HCT116 (cell line): ENCODE data around the gene CRYBG2. TPM values are rescaled to one million over a fixed set of nuclear protein-coding genes. Genes with fewer than 3 reads are reported as not detected.

Experiments used
- ATAC-seq: fragments of 200-7000 bp; cut with Tn5 transposase; 2 replicates; pipeline ENCODE4 v1.9.1; 2020; ENCODE audit warnings: mild to moderate bottlenecking, moderate library complexity
- BruUV-seq: library from RNA; stranded (reverse); fragments of 400-500 nt; replicated peaks from 2 replicates; lab custom pipeline; 2021; lab: Mats Ljungman, UMichigan
- CTCF ChIA-PET: fragments of 300-600 bp; sonication (Branson Sonifier 250); formaldehyde crosslinking; loops from one replicate; lab custom pipeline; 2021; ENCODE audit warnings: antibody characterized with exemption; lab: Charles Lee
- POLR2A ChIA-PET: fragments of 300-600, 350-600 bp; sonication (Branson Sonifier 250); formaldehyde crosslinking; loops from one replicate; lab custom pipeline; 2021; ENCODE audit warnings: antibody characterized with exemption; lab: Charles Lee
- RAD21 ChIA-PET, 2 experiments: fragments of 300-600 bp; sonication (Branson Sonifier 250); formaldehyde crosslinking; loops; one replicate each; lab custom pipeline; 2023; ENCODE audit warnings: low total read pairs in 2 of 2; ENCODE audit not compliant: uncharacterized antibody in 2 of 2, unreplicated experiment in 2 of 2, low non-redundant PET in 1 of 2; lab: Charles Lee
- DNase-seq: peaks from one replicate; pipeline ENCODE4 v3.0.0-alpha.2; 2010; ENCODE audit warnings: low read depth, low spot score
- H2AFZ ChIP-seq: fragments of 200-600 bp; shearing (Covaris generic), sonication (generic); 2 replicates; pipeline ENCODE4 v1.6.1; 2017; ENCODE audit warnings: low read depth, mixed run types, mixed read lengths, antibody characterized with exemption, low read length; ENCODE audit not compliant: poor library complexity, severe bottlenecking
- H3K27ac ChIP-seq: 2 replicates; pipeline ENCODE4 v1.5.1; 2012; ENCODE audit warnings: low read depth, low read length
- H3K27me3 ChIP-seq: fragments of 200-600 bp; sonication (generic); 2 replicates; pipeline ENCODE4 v1.6.1; 2016; ENCODE audit warnings: mixed run types, low read length, mixed read lengths; ENCODE audit not compliant: insufficient read depth
- H3K36me3 ChIP-seq, 2 experiments: fragments of 200-500 bp in 1 of 2; fragments of 200-600 bp in 1 of 2; sonication (Bioruptor generic) in 1 of 2; sonication (generic) in 1 of 2; 2 replicates each; pipeline versions ENCODE4 v1.5.1 to v1.6.1; 2014 to 2016; ENCODE audit warnings: low read length in 2 of 2, inconsistent platforms in 1 of 2, mixed read lengths in 1 of 2, mixed run types in 1 of 2; ENCODE audit not compliant: insufficient read depth in 2 of 2, control insufficient read depth in 1 of 2
- H3K4me1 ChIP-seq, 2 experiments: fragments of 200-600 bp in 1 of 2; sonication (generic) in 1 of 2; 2 replicates each; pipeline versions ENCODE4 v1.5.1 to v1.6.1; 2012 to 2017; ENCODE audit warnings: low read length in 2 of 2, inconsistent platforms in 1 of 2, mild to moderate bottlenecking in 1 of 2, mixed read lengths in 1 of 2, mixed run types in 1 of 2, moderate library complexity in 1 of 2; ENCODE audit not compliant: insufficient read depth in 2 of 2, control insufficient read depth in 1 of 2
- H3K4me2 ChIP-seq: fragments of 200-600 bp; sonication (generic); 2 replicates; pipeline ENCODE4 v1.6.1; 2017; ENCODE audit warnings: mixed run types, low read length, mixed read lengths
- H3K4me3 ChIP-seq, 2 experiments: fragments of 200-600 bp in 1 of 2; sonication (generic) in 1 of 2; replicated peaks in 1 of 2; 2 replicates each; pipeline ENCODE4 v1.5.1; 2011 to 2016; ENCODE audit warnings: low read length in 2 of 2, control low read depth in 1 of 2, low read depth in 1 of 2, mild to moderate bottlenecking in 1 of 2, mixed read lengths in 1 of 2, mixed run types in 1 of 2
- H3K79me2 ChIP-seq: fragments of 200-600 bp; sonication (generic); 2 replicates; pipeline ENCODE4 v1.6.1; 2017; ENCODE audit warnings: mild to moderate bottlenecking, mixed run types, low read length, moderate library complexity, mixed read lengths; ENCODE audit not compliant: insufficient read depth
- H3K9ac ChIP-seq: fragments of 200-600 bp; sonication (generic); 2 replicates; pipeline ENCODE4 v1.6.1; 2016; ENCODE audit warnings: low read length, mixed read lengths
- H3K9me2 ChIP-seq: fragments of 200-600 bp; sonication (generic), shearing (Covaris generic); 2 replicates; pipeline ENCODE4 v1.6.1; 2017; ENCODE audit warnings: mixed run types, mild to moderate bottlenecking, moderate library complexity; ENCODE audit not compliant: insufficient read depth
- H3K9me3 ChIP-seq, 2 experiments: fragments of 200-500 bp in 1 of 2; fragments of 200-600 bp in 1 of 2; sonication (Bioruptor generic) in 1 of 2; sonication (generic) in 1 of 2; 2 replicates each; pipeline ENCODE4 v1.6.1; 2014 to 2017; ENCODE audit warnings: low read length in 2 of 2, mixed read lengths in 2 of 2, inconsistent platforms in 1 of 2, low read depth in 1 of 2, mild to moderate bottlenecking in 1 of 2, mixed run types in 1 of 2, moderate library complexity in 1 of 2; ENCODE audit not compliant: control insufficient read depth in 1 of 2, insufficient read depth in 1 of 2
- H4K20me1 ChIP-seq: fragments of 200-600 bp; sonication (generic), shearing (Covaris generic); 2 replicates; pipeline ENCODE4 v1.6.1; 2017; ENCODE audit warnings: mixed run types, mild to moderate bottlenecking, moderate library complexity; ENCODE audit not compliant: insufficient read depth
- POLR2AphosphoS5 ChIP-seq: IDR thresholded peaks from 2 replicates; pipeline ENCODE4 v1.6.1; 2011; ENCODE audit warnings: mild to moderate bottlenecking, low read depth, low read length, moderate library complexity
- REST ChIP-seq: IDR thresholded peaks from 2 replicates; pipeline ENCODE4 v1.6.1; 2012; ENCODE audit warnings: low read depth
- SP1 ChIP-seq: IDR thresholded peaks from 2 replicates; pipeline ENCODE4 v1.6.1; 2012; ENCODE audit warnings: low read depth
- SRF ChIP-seq: IDR thresholded peaks from 2 replicates; pipeline ENCODE4 v1.6.1; 2012; ENCODE audit warnings: low read depth
- TCF7L2 ChIP-seq: IDR thresholded peaks from 2 replicates; pipeline ENCODE4 v1.7.0; 2011; ENCODE audit warnings: borderline replicate concordance, inconsistent platforms; ENCODE audit not compliant: insufficient read depth, insufficient read length; ENCODE audit errors: extremely low read depth
- ZBTB33 ChIP-seq: IDR thresholded peaks from 2 replicates; pipeline ENCODE4 v1.6.1; 2011; ENCODE audit warnings: mild to moderate bottlenecking, low read length, moderate library complexity; ENCODE audit not compliant: insufficient replicate concordance; ENCODE audit errors: extremely low read depth
- ZNF274 ChIP-seq: fragments of 200-500 bp; sonication (Bioruptor generic); IDR thresholded peaks from 2 replicates; pipeline ENCODE4 v1.6.1; 2014; ENCODE audit warnings: mild to moderate bottlenecking, low read depth, low read length, inconsistent platforms
- intact Hi-C: fragments of 100-400 bp; cut with micrococcal nuclease; formaldehyde crosslinking; loops from 2 replicates; pipeline ENCODE4 v1.10.0; 2022
- total RNA-seq: library from RNA; stranded (reverse); gene quantifications from one replicate; pipeline ENCODE4 v1.2.1, GENCODE V29; 2021; ENCODE audit not compliant: unreplicated experiment

Gene CRYBG2
- total RNA-seq, 1 experiment from 2014 or later, result 10.5 TPM

- Histone ChIP-seq H3K27me3 (no peaks in the 10 kb centered on the region), H4K20me1 (no peaks in the 10 kb centered on the region), H3K4me2 (no peak overlapping the region), H3K27ac (no peak overlapping the region), H2AFZ (no peak overlapping the region), H3K9me2 (no peaks in the 10 kb centered on the region), H3K36me3 (no peaks in the 10 kb centered on the region; a peak in 1 of 4 replicates), H3K4me3 (no peak overlapping the region), H3K9me3 (no peaks in the 10 kb centered on the region), H3K79me2 (no peaks in the 10 kb centered on the region), H3K9ac (no peak overlapping the region), H3K4me1 (peaks cover 22 to 47% of the 10 kb centered on the region in 2 experiments)
- BruUV-seq, result no TSS peak
- ChIA-PET POLR2A (no interaction called here), CTCF (interaction anchor here (2.3 to 3.8 kb wide), 3 partner anchors 11 to 130 kb away, joined by 7 to 50 read pairs (median 47); no protein-coding TSS in a partner anchor), RAD21 (no interaction called here)
- intact Hi-C loops, result no loop called here
- no peak for ATAC-seq
- no peak for TF ChIP-seq SP1
- no peak for TF ChIP-seq TCF7L2
- no peak for TF ChIP-seq REST
- no peak for TF ChIP-seq POLR2AphosphoS5
- no peak for TF ChIP-seq SRF
- TF ChIP-seq ZBTB33, result no peak
- TF ChIP-seq ZNF274, result no peak
- DNase-seq, result no peak
Measured at GRCh38 chr1:26287033-26287711, 66.8 kb downstream of the CRYBG2 start.
